A549 (cell line): ENCODE data around the gene DDX3X. TPM values are rescaled to one million over a fixed set of nuclear protein-coding genes. Genes with fewer than 3 reads are reported as not detected.
"Not testable (repeated sequence)": the region's sequence is repeated elsewhere in the genome, so short reads cannot be mapped to it uniquely, and the experiment has no call there.

Experiments used
- ATAC-seq, 2 experiments: fragments of 200-7000 bp in 1 of 2; fragments of >200 bp in 1 of 2; cut with Nextera tagmentation in 1 of 2; cut with Tn5 transposase in 1 of 2; 3 replicates each; pipeline versions ENCODE4 v1.8.0 to v1.9.1; 2018 to 2020; ENCODE audit warnings: mild to moderate bottlenecking in 1 of 2, moderate library complexity in 1 of 2
- CTCF ChIA-PET: fragments of 300-600 bp; sonication (Branson Sonifier 250); formaldehyde crosslinking; extraction: SDS; loops from one replicate; lab custom pipeline; 2021; ENCODE audit warnings: antibody characterized with exemption, inconsistent platforms; lab: Yijun Ruan, JAX
- POLR2A ChIA-PET: fragments of 350-600 bp; formaldehyde crosslinking; extraction: SDS; loops from one replicate; lab custom pipeline; 2021; ENCODE audit warnings: antibody characterized with exemption, inconsistent platforms; lab: Yijun Ruan, JAX
- DNase-seq, 2 experiments: peaks; one replicate each; pipeline versions ENCODE4 v3.0.0 to v3.0.0-alpha.2; 2011 to 2016; ENCODE audit warnings: low read depth in 1 of 2, low spot score in 1 of 2
- FAIRE-seq: peaks from 2 replicates; lab custom pipeline; 2011; peaks lifted over from hg19 to GRCh38; lab: Jason Lieb, UNC
- H3K27ac ChIP-seq, 2 experiments: fragments of >200 bp; sonication (Bioruptor Twin); formaldehyde crosslinking; 3 replicates each; pipeline ENCODE4 v1.5.1; 2016 to 2017
- H3K4me1 ChIP-seq: fragments of >200 bp; sonication (Bioruptor Twin); formaldehyde crosslinking; 3 replicates; pipeline ENCODE4 v1.6.1; 2016
- H3K4me2 ChIP-seq: fragments of >200 bp; sonication (Bioruptor Twin); formaldehyde crosslinking; 3 replicates; pipeline ENCODE4 v1.6.1; 2016
- H3K4me3 ChIP-seq: fragments of >200 bp; sonication (Bioruptor Twin); formaldehyde crosslinking; 3 replicates; pipeline ENCODE4 v1.5.1; 2016
- H3K9me3 ChIP-seq: fragments of >200 bp; sonication (Bioruptor Twin); formaldehyde crosslinking; 3 replicates; pipeline ENCODE4 v1.6.1; 2016
- BCL3 ChIP-seq: fragments of >200 bp; sonication (Bioruptor Twin); formaldehyde crosslinking; IDR thresholded peaks from 3 replicates; pipeline ENCODE4 v1.6.1; 2016
- CBX2 ChIP-seq: fragments of 200-600 bp; sonication (generic); IDR thresholded peaks from 2 replicates; pipeline ENCODE4 v1.6.1; 2016; ENCODE audit warnings: low read depth, mild to moderate bottlenecking, borderline replicate concordance
- CBX8 ChIP-seq: fragments of 200-600 bp; sonication (generic); IDR thresholded peaks from 2 replicates; pipeline ENCODE4 v1.6.1; 2016
- CEBPB ChIP-seq, 2 experiments: fragments of >200 bp in 1 of 2; sonication (Bioruptor Twin) in 1 of 2; formaldehyde crosslinking in 1 of 2; IDR thresholded peaks; 2 replicates each; pipeline ENCODE4 v1.6.1; 2012 to 2016
- CHD4 ChIP-seq: fragments of 200-600 bp; sonication (generic); IDR thresholded peaks from 2 replicates; pipeline ENCODE4 v1.6.1; 2016; ENCODE audit warnings: antibody characterized with exemption, mild to moderate bottlenecking, borderline replicate concordance
- FOSL2 ChIP-seq, 2 experiments: fragments of 450-650 bp in 1 of 2; fragments of >200 bp in 1 of 2; sonication (Bioruptor Twin) in 1 of 2; formaldehyde crosslinking; IDR thresholded peaks; 2 replicates each; pipeline versions ENCODE4 v1.5.0 to v1.6.1; 2016 to 2020; ENCODE audit warnings: mild to moderate bottlenecking in 1 of 2, moderate library complexity in 1 of 2
- GATA3 ChIP-seq: IDR thresholded peaks from 2 replicates; pipeline ENCODE4 v1.6.1; 2012; ENCODE audit warnings: borderline replicate concordance
- HEYL ChIP-seq: fragments of 250-450 bp; sonication (Bioruptor Pico); IDR thresholded peaks from 2 replicates; pipeline ENCODE4 v1.8.0; 2021; ENCODE audit warnings: mild to moderate bottlenecking, moderate library complexity
- JUNB ChIP-seq: fragments of >200 bp; sonication (Bioruptor Twin); formaldehyde crosslinking; IDR thresholded peaks from 2 replicates; pipeline ENCODE4 v1.6.1; 2016
- KDM1A ChIP-seq: fragments of 200-600 bp; sonication (generic); IDR thresholded peaks from 2 replicates; pipeline ENCODE4 v1.6.1; 2016; ENCODE audit warnings: low read depth, mild to moderate bottlenecking
- MAX ChIP-seq: IDR thresholded peaks from 2 replicates; pipeline ENCODE4 v1.6.1; 2012
- MYC ChIP-seq: IDR thresholded peaks from 2 replicates; pipeline ENCODE4 v1.6.1; 2012; ENCODE audit warnings: mild to moderate bottlenecking, inconsistent platforms, low read length, improper control_type of control experiment, borderline replicate concordance
- NPAS2 ChIP-seq: fragments of 250-450 bp; sonication (Bioruptor Pico); IDR thresholded peaks from 2 replicates; pipeline ENCODE4 v1.8.0; 2022; ENCODE audit warnings: mild to moderate bottlenecking, moderate library complexity, borderline replicate concordance
- NR3C1 ChIP-seq: fragments of >200 bp; sonication (Bioruptor Twin); formaldehyde crosslinking; IDR thresholded peaks from 3 replicates; pipeline ENCODE4 v1.6.1; 2017
- PHF8 ChIP-seq: fragments of 200-600 bp; sonication (generic); IDR thresholded peaks from 2 replicates; pipeline ENCODE4 v1.6.1; 2016; ENCODE audit warnings: low read depth, mild to moderate bottlenecking, antibody characterized with exemption, moderate library complexity, borderline replicate concordance
- SREBF2 ChIP-seq: fragments of 450-650 bp; IDR thresholded peaks from 2 replicates; pipeline ENCODE4 v1.6.1; 2014; ENCODE audit warnings: mild to moderate bottlenecking, moderate library complexity
- TP53 ChIP-seq: fragments of 250-450 bp; sonication (Bioruptor Pico); IDR thresholded peaks from 2 replicates; pipeline ENCODE4 v1.5.0; 2021; ENCODE audit warnings: mild to moderate bottlenecking, moderate library complexity
- USF2 ChIP-seq: fragments of 450-650 bp; IDR thresholded peaks from 2 replicates; pipeline ENCODE4 v1.6.1; 2014; ENCODE audit warnings: antibody characterized with exemption
- ZC3H11A ChIP-seq: fragments of 450-650 bp; IDR thresholded peaks from 2 replicates; pipeline ENCODE4 v1.6.1; 2014; ENCODE audit warnings: antibody characterized with exemption, mild to moderate bottlenecking
- ZFP36 ChIP-seq: fragments of 450-650 bp; IDR thresholded peaks from 2 replicates; pipeline ENCODE4 v1.6.1; 2014; ENCODE audit warnings: borderline replicate concordance; ENCODE audit not compliant: partially characterized antibody
- ZNF302 ChIP-seq: fragments of 250-450 bp; sonication (Bioruptor Pico); IDR thresholded peaks from 2 replicates; pipeline ENCODE4 v1.9.0; 2021; ENCODE audit warnings: inconsistent platforms, mild to moderate bottlenecking, moderate library complexity
- WGBS: methylation state at CpG from one replicate; pipeline ENCODE4 v1.1.6; 2017; ENCODE audit errors: missing lambda C conversion rate; 5-methylcytosine and 5-hydroxymethylcytosine counted together
- polyA plus RNA-seq, 4 experiments: library from polyadenylated mRNA; depleted of rRNA in 3 of 4; stranded (reverse); fragments of >200 nt; fragmentation: RNase III in 1 of 4; extraction: RNeasy Plus Mini Kit Qiagen cat#74134 plus additional on column Dnase treatment in 1 of 4; gene quantifications; 2 replicates in 3 of 4; 3 replicates in 1 of 4; pipeline ENCODE4 v1.2.3, GENCODE V29; 2011 to 2017
- small RNA-seq, 6 experiments: library from RNA; depleted of rRNA; stranded (forward); fragments of <200 nt; gene quantifications; one replicate each; pipeline ENCODE3, GENCODE V24; 2012

The DDX3X gene
- polyA plus RNA-seq, 2 of the 4 experiments (the other 2 are of a cell fraction) = 216 to 341 TPM

GRCh38 chrX:41409006-41409405, 75.0 kb downstream of the DDX3X start:
- CTCF ChIA-PET = no interaction called here
- DNase-seq (no peak), ATAC-seq (no peak), FAIRE-seq (no peak)
- Histone ChIP-seq H3K4me1 (peaks cover 19% of the 10 kb centered on the region; the same call in 2 of the 3 replicates), H3K9me3 (no peaks in the 10 kb centered on the region), H3K4me2 (no peak overlapping the region), H3K27ac (no peak overlapping the region; a peak in 1 of 6 replicates), H3K4me3 (no peak overlapping the region)
- POLR2A ChIA-PET = no interaction called here
- WGBS = 73% methylated on average over 5 of the region's 5 CpGs
- TF ChIP-seq ZFP36 (no peak), PHF8 (no peak), USF2 (no peak), CBX2 (no peak), ZNF302 (CRISPR knock-in tag) (no peak), NPAS2 (no peak), CBX8 (no peak), FOSL2 (IDR thresholded peaks at IDR 0.05) (no peak), FOSL2 (CRISPR knock-in tag; IDR thresholded peaks at IDR 0.05) (no peak), JUNB (no peak), ZC3H11A (no peak), CHD4 (no peak), MYC (no peak), BCL3 (no peak), SREBF2 (no peak), NR3C1 (no peak), KDM1A (no peak), TP53 (no peak), GATA3 (no peak), HEYL (CRISPR knock-in tag) (no peak)

- H3K4me1 ChIP-seq = peaks cover 15% of the 10 kb centered on the region; the same call in 2 of the 3 replicates
- FAIRE-seq, ATAC-seq, H3K27ac ChIP-seq, H3K4me3 ChIP-seq, H3K4me2 ChIP-seq, H3K9me3 ChIP-seq, DNase-seq: not testable (repeated sequence)
- ChIA-PET POLR2A (interaction anchor here (1.3 kb wide), 1 partner anchor 27 kb away, joined by 4 read pairs; no protein-coding TSS in a partner anchor), CTCF (interaction anchor here (1.0 to 1.5 kb wide), 2 partner anchors 31 to 64 kb away, joined by 3 to 5 read pairs; no protein-coding TSS in a partner anchor)
- WGBS = 91% methylated on average over 10 of the region's 10 CpGs
Measured at GRCh38 chrX:41411222-41411621, 77.3 kb downstream of the DDX3X start.

GRCh38 chrX:41412261-41413081, 78.5 kb downstream of the DDX3X start:
- ChIA-PET CTCF (interaction anchor here (1.2 to 1.5 kb wide), 3 partner anchors 18 to 59 kb away, joined by 3 to 5 read pairs (median 3); no protein-coding TSS in a partner anchor), POLR2A (interaction anchor here (1.3 kb wide), 1 partner anchor 29 kb away, joined by 4 read pairs; no protein-coding TSS in a partner anchor)
- 57% methylated on average over 9 of the region's 9 CpGs for WGBS

More at GRCh38 chrX:41412261-41413081, 78.5 kb downstream of the DDX3X start:
- peak in 1 of 2 experiments; percentile 14; a peak in 1 of 4 replicates for TF ChIP-seq CEBPB (IDR thresholded peaks at IDR 0.05)
- TF ChIP-seq MAX = no peak
- H3K4me3 ChIP-seq = no peak overlapping the region
- peak overlapping the region; percentile 28 to 56; a peak in 4 of 6 replicates for H3K27ac ChIP-seq
- no peaks in the 10 kb centered on the region for H3K9me3 ChIP-seq
- H3K4me2 ChIP-seq = peak overlapping the region; percentile 40; the same call in 2 of the 3 replicates
- DNase-seq (peak in 1 of 2 experiments; percentile 37), FAIRE-seq (peak; percentile 84), ATAC-seq (peak; percentile 73 to 80)
- H3K4me1 ChIP-seq = peaks cover 10% of the 10 kb centered on the region; the same call in 1 of the 3 replicates

Small RNA genes lying within 50 kb of the gene (small RNA-seq; reads per million reads assigned to genes)
- gene RF00019 (0 reads per million in 6 experiments), gene RNA5SP502 (0 to 4.9 (median 0) reads per million in 6 experiments)

Other genes starting within 250 kb of the DDX3X start
- 70.4 and 110 TPM in 2 replicates for gene USP9X, start 248.7 kb upstream of the DDX3X start, polyA plus RNA-seq (2011; rRNA removed)
- gene USP9X, start 248.7 kb upstream of the DDX3X start, polyA plus RNA-seq (2017; fragmentation: RNase III; extraction: RNeasy Plus Mini Kit Qiagen cat#74134 plus additional on column Dnase treatment) = 30.7 to 32.6 TPM (median 31.8 TPM) in 3 replicates
- gene NYX, start 113.2 kb downstream of the DDX3X start, polyA plus RNA-seq (2011; rRNA removed) = not detected in 2 replicates
- not detected in 3 replicates for gene NYX, start 113.2 kb downstream of the DDX3X start, polyA plus RNA-seq (2017; fragmentation: RNase III; extraction: RNeasy Plus Mini Kit Qiagen cat#74134 plus additional on column Dnase treatment)